ENCODE data around the gene DCLK3. TPM values are rescaled to one million over a fixed set of nuclear protein-coding genes. Genes with fewer than 3 reads are reported as not detected.

Gene DCLK3
- total and polyA plus RNA-seq, 10 of the 15 experiments (the other 5 are each of a cell fraction or from before 2014, with no cell fraction given): not detected

DNA sequence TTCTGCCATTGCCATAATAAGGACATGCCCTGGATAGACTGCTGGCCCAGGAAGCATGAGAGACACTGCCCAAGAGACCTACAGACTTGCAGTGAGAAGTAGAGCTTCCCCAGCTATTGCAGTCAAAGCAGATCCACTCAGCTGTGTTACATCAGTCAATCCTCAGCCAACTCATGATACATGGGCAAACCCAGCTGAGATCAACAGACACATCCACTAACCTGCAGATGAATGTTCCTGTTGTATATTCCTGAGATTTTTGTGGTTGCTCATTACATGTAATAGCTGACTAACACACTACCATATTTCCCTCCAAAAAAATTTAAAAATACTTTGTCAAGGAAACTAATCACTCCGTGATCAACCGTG is 68.6 kb downstream of the DCLK3 start (continued):
- no peak for TF ChIP-seq CBFB (IDR thresholded peaks at IDR 0.05; ENCODE audit: low read depth)
- no peak for TF ChIP-seq SMC3 (IDR thresholded peaks at IDR 0.05; ENCODE audit: borderline replicate concordance, low read length)
- TF ChIP-seq EZH2 (IDR thresholded peaks at IDR 0.05; ENCODE audit: borderline replicate concordance, control insufficient read depth, low read depth, low read length): no peak

DNA sequence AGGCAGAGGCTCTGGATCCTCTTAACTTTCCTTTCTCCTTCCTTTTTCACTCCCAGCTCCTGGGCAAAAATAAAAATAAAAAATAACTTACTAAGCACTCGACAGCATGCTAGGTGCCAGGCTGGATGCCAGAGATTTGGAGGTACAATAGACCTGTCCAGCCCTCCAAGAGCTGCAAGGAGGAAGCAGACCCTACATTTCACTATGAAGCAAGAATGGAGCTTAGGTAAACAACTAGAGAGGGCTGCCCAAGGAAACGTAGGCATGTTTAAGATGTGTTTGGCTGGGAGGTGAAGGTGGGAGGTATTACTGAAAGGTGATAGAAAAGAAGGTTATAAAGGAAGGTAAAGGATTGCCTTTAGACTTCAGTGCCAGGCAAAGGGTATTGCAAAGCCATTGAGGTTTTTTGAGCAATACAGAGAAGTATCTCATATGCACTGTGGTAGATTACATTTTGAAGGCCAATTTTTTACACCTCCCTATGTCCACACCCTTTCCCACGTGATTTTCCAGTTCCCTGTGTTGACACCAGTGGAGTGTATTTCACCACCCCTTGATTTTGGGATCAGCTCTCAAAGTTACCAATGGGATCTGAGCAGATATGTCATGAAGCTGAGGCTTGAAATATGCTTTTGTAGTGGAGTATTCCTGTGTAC is 69.1 kb downstream of the DCLK3 start:
- intact Hi-C loops (cut with micrococcal nuclease; ENCODE audit: unreplicated experiment): no loop called here
- CTCF ChIA-PET: interaction anchor here (1.1 to 1.2 kb wide), 3 partner anchors 154 to 730 kb away, joined by 3 to 5 read pairs (median 3); no protein-coding TSS in a partner anchor
- TF ChIP-seq, protein P1, sequence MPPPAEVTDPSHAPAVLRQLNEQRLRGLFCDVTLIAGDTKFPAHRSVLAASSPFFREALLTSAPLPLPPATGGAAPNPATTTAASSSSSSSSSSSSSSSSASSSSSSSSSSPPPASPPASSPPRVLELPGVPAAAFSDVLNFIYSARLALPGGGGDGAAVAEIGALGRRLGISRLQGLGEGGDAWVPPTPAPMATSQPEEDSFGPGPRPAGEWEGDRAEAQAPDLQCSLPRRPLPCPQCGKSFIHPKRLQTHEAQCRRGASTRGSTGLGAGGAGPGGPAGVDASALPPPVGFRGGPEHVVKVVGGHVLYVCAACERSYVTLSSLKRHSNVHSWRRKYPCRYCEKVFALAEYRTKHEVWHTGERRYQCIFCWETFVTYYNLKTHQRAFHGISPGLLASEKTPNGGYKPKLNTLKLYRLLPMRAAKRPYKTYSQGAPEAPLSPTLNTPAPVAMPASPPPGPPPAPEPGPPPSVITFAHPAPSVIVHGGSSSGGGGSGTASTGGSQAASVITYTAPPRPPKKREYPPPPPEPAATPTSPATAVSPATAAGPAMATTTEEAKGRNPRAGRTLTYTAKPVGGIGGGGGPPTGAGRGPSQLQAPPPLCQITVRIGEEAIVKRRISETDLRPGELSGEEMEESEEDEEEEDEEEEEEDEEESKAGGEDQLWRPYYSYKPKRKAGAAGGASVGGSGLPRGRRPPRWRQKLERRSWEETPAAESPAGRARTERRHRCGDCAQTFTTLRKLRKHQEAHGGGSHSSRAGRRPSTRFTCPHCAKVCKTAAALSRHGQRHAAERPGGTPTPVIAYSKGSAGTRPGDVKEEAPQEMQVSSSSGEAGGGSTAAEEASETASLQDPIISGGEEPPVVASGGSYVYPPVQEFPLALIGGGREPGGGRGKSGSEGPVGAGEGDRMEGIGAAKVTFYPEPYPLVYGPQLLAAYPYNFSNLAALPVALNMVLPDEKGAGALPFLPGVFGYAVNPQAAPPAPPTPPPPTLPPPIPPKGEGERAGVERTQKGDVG (CRISPR knock-in tag; IDR thresholded peaks at IDR 0.05): no peak
- RAD21 ChIA-PET (ENCODE audit: unreplicated experiment): no interaction called here
- no peaks in the 10 kb centered on the region for H3K27me3 ChIP-seq (replicated peaks in 1 of 2; ENCODE audit: control insufficient read depth in 2 of 2, insufficient read depth in 2 of 2, low read length in 1 of 2)
- H3K9me3 ChIP-seq (replicated peaks; ENCODE audit: control insufficient read depth, insufficient read depth, low read length): peaks cover 2% of the 10 kb centered on the region; the same call in 1 of the 3 replicates
- H3K4me2 ChIP-seq (ENCODE audit: control insufficient read depth, insufficient read depth): no peak overlapping the region
- H3K79me2 ChIP-seq (ENCODE audit: control insufficient read depth, insufficient read depth, low read length): no peaks in the 10 kb centered on the region
- ATAC-seq (no peak), DNase-seq (ENCODE audit: low read depth, low spot score) (no peak), FAIRE-seq (no peak)
- BruUV-seq (replicated peaks): no TSS peak
- no peaks in the 10 kb centered on the region for H4K20me1 ChIP-seq (ENCODE audit: control insufficient read depth, insufficient read depth)
- in situ Hi-C loops (cut with MboI): loop anchor here (5.0 kb wide), 1 partner anchor 728 kb away; no protein-coding TSS in a partner anchor
- POLR2A ChIA-PET: no interaction called here
- H3K9ac ChIP-seq (ENCODE audit: control insufficient read depth, insufficient read depth, low read length): no peak overlapping the region
- no peak overlapping the region for H2AFZ ChIP-seq (ENCODE audit: control insufficient read depth, low read depth, low read length)
- H3K36me3 ChIP-seq (ENCODE audit: control insufficient read depth in 2 of 2, insufficient read depth in 2 of 2, low read length in 1 of 2): no peaks in the 10 kb centered on the region
- no peak overlapping the region for H3K27ac ChIP-seq (ENCODE audit: control insufficient read depth, insufficient read depth)
- WGBS (ENCODE audit: insufficient coverage, insufficient replicate concordance, low lambda C conversion rate, missing lambda C conversion rate): 0% methylated on average over 3 of the region's 3 CpGs
- SMC1A ChIA-PET (ENCODE audit: uncharacterized antibody, unreplicated experiment): interaction anchor here (0.7 kb wide), 1 partner anchor 729 kb away, joined by 3 read pairs; no protein-coding TSS in a partner anchor
- no peaks in the 10 kb centered on the region for H3K4me1 ChIP-seq (ENCODE audit: control insufficient read depth, insufficient read depth, low read length)
- H3K4me3 ChIP-seq: no peak overlapping the region
